VCaP (cell line): ENCODE measurements around the gene MESD.
A peak's percentile ranks its signal among the peaks of the same experiment; 100 is the strongest.

Experiments
- H3K27ac ChIP-seq: fragments of 450-650 bp; 2 replicates; pipeline ENCODE4 v1.5.1; 2017
- CTCF ChIP-seq: fragments of 450-650 bp; conservative IDR thresholded peaks from 2 replicates; pipeline ENCODE4 v1.5.1; 2017; ENCODE audit warnings: mild to moderate bottlenecking, moderate library complexity

MESD gene

GRCh38 chr15:80998251-80998650 is 8.6 kb upstream of the MESD start:
- no peak for TF ChIP-seq CTCF
- peak overlapping the region; percentile 99; the same call in 1 of the 2 replicates for H3K27ac ChIP-seq

- no peak overlapping the region for H3K27ac ChIP-seq
- no peak for TF ChIP-seq CTCF
These were observed 8.1 kb upstream of the MESD start for GRCh38 chr15:80997692-80998091.

GRCh38 chr15:80996247-80996646 is 6.6 kb upstream of the MESD start:
- H3K27ac ChIP-seq: no peak overlapping the region
- TF ChIP-seq CTCF: peak; percentile 76

- TF ChIP-seq CTCF: no peak
These were observed 2.8 kb upstream of the MESD start for GRCh38 chr15:80992441-80992840.

GRCh38 chr15:80992006-80992405 is 2.4 kb upstream of the MESD start:
- no peak for TF ChIP-seq CTCF
- no peak overlapping the region for H3K27ac ChIP-seq

More at GRCh38 chr15:80992441-80992840, 2.8 kb upstream of the MESD start:
- H3K27ac ChIP-seq: no peak overlapping the region

GRCh38 chr15:80991421-80991820 is 1.8 kb upstream of the MESD start:
- no peak overlapping the region for H3K27ac ChIP-seq
- no peak for TF ChIP-seq CTCF

GRCh38 chr15:80990955-80991354 is 1.3 kb upstream of the MESD start:
- no peak for TF ChIP-seq CTCF
- peak overlapping the region; percentile 87 for H3K27ac ChIP-seq
